GM21723 (cell line): ENCODE results near the gene EMILIN3.

Experiments used
- ATAC-seq: cut with Tn5 transposase; IDR thresholded peaks from one replicate; pipeline ENCODE4 v1.9.1; 2021; ENCODE audit warnings: mild to moderate bottlenecking, moderate library complexity; ENCODE audit not compliant: unreplicated experiment

EMILIN3 gene

GRCh38 chr20:41347523-41348429, 18.8 kb downstream of the EMILIN3 start:
- no peak for ATAC-seq

GRCh38 chr20:41345729-41346067, 20.9 kb downstream of the EMILIN3 start:
- ATAC-seq: no peak

- no peak for ATAC-seq
These were observed 21.5 kb downstream of the EMILIN3 start for GRCh38 chr20:41344938-41345728.

GRCh38 chr20:41344477-41344876, 22.1 kb downstream of the EMILIN3 start:
- no peak for ATAC-seq

- no peak for ATAC-seq
These were observed 23.8 kb downstream of the EMILIN3 start for GRCh38 chr20:41342474-41343464.

GRCh38 chr20:41340327-41341055, 26.1 kb downstream of the EMILIN3 start, which contains the start of gene LPIN3:
TSS of gene LPIN3 (plus strand) at chr20:41340821. CDS start at chr20:41345804, 4,983 bp downstream.
- peak; percentile 44 for ATAC-seq

- ATAC-seq: peak; percentile 79
These were observed 26.7 kb downstream of the EMILIN3 start for GRCh38 chr20:41339957-41340326.

- ATAC-seq: no peak
These were observed 29.7 kb downstream of the EMILIN3 start for GRCh38 chr20:41336711-41337492.

GRCh38 chr20:41335591-41335990, 31.0 kb downstream of the EMILIN3 start:
- no peak for ATAC-seq

- ATAC-seq: no peak
These were observed 31.9 kb downstream of the EMILIN3 start for GRCh38 chr20:41334443-41335421.

- ATAC-seq: no peak
These were observed 32.6 kb downstream of the EMILIN3 start for GRCh38 chr20:41334036-41334435.

GRCh38 chr20:41331731-41332130, 34.9 kb downstream of the EMILIN3 start:
- no peak for ATAC-seq

- ATAC-seq: no peak
These were observed 35.7 kb downstream of the EMILIN3 start for GRCh38 chr20:41330941-41331340.

- ATAC-seq: no peak
These were observed 36.3 kb downstream of the EMILIN3 start for GRCh38 chr20:41330343-41330720.

- ATAC-seq: peak; percentile 80
These were observed 36.9 kb downstream of the EMILIN3 start for GRCh38 chr20:41329435-41330342.

GRCh38 chr20:41327178-41327577, 39.4 kb downstream of the EMILIN3 start:
- no peak for ATAC-seq

GRCh38 chr20:41320976-41321375, 45.6 kb downstream of the EMILIN3 start:
- ATAC-seq: no peak
